IPS-18a (cell line): Measurements from ENCODE around the gene SIL1.
"Not testable (repeated sequence)": the region's sequence is repeated elsewhere in the genome, so short reads cannot be mapped to it uniquely, and the experiment has no call there.

Source experiments
- H3K27ac ChIP-seq: one replicate; pipeline ENCODE4 v1.5.1; 2013; ENCODE audit warnings: low read length
- H3K27me3 ChIP-seq: one replicate; pipeline ENCODE4 v1.6.1; 2013; ENCODE audit warnings: mild to moderate bottlenecking, low read length; ENCODE audit not compliant: control insufficient read depth, insufficient read depth
- H3K36me3 ChIP-seq: one replicate; pipeline ENCODE4 v1.6.1; 2013; ENCODE audit warnings: low read depth, low read length; ENCODE audit not compliant: control insufficient read depth
- H3K4me1 ChIP-seq: one replicate; pipeline ENCODE4 v1.6.1; 2013; ENCODE audit warnings: low read depth, low read length; ENCODE audit not compliant: control insufficient read depth
- H3K4me3 ChIP-seq: one replicate; pipeline ENCODE4 v1.5.1; 2013; ENCODE audit warnings: low read length
- H3K9ac ChIP-seq: one replicate; pipeline ENCODE4 v1.6.1; 2013; ENCODE audit warnings: mild to moderate bottlenecking, low read length, moderate library complexity
- H3K9me3 ChIP-seq: one replicate; pipeline ENCODE4 v1.6.1; 2013; ENCODE audit warnings: low read depth, low read length; ENCODE audit not compliant: control insufficient read depth

Gene SIL1

GRCh38 chr5:139218038-139218437 is 19.9 kb upstream of the SIL1 start:
- not testable (repeated sequence) for H3K4me3 ChIP-seq, H3K27me3 ChIP-seq, H3K4me1 ChIP-seq, H3K9me3 ChIP-seq, H3K36me3 ChIP-seq, H3K27ac ChIP-seq, H3K9ac ChIP-seq

- Histone ChIP-seq H3K36me3 (no peaks in the 10 kb centered on the region), H3K9ac (no peak overlapping the region), H3K9me3 (no peaks in the 10 kb centered on the region), H3K27me3 (no peaks in the 10 kb centered on the region), H3K4me1 (peaks cover 10% of the 10 kb centered on the region), H3K4me3 (no peak overlapping the region), H3K27ac (no peak overlapping the region)
Measured at GRCh38 chr5:139215107-139215975, 17.2 kb upstream of the SIL1 start.

- no peak overlapping the region for H3K4me3 ChIP-seq
- peaks cover 10% of the 10 kb centered on the region for H3K4me1 ChIP-seq
- H3K27me3 ChIP-seq, result no peaks in the 10 kb centered on the region
- H3K9ac ChIP-seq, result no peak overlapping the region
- H3K9me3 ChIP-seq, result no peaks in the 10 kb centered on the region
- no peak overlapping the region for H3K27ac ChIP-seq
- H3K36me3 ChIP-seq, result no peaks in the 10 kb centered on the region
Measured at GRCh38 chr5:139214646-139215045, 16.5 kb upstream of the SIL1 start.

GRCh38 chr5:139212906-139213305 is 14.7 kb upstream of the SIL1 start:
- H3K4me1 ChIP-seq, result peaks cover 10% of the 10 kb centered on the region
- no peaks in the 10 kb centered on the region for H3K9me3 ChIP-seq
- no peak overlapping the region for H3K4me3 ChIP-seq
- no peak overlapping the region for H3K27ac ChIP-seq
- H3K9ac ChIP-seq, result no peak overlapping the region
- H3K36me3 ChIP-seq, result no peaks in the 10 kb centered on the region
- H3K27me3 ChIP-seq, result no peaks in the 10 kb centered on the region

GRCh38 chr5:139212486-139212885 is 14.3 kb upstream of the SIL1 start:
- no peak overlapping the region for H3K27ac ChIP-seq
- no peaks in the 10 kb centered on the region for H3K27me3 ChIP-seq
- no peak overlapping the region for H3K9ac ChIP-seq
- H3K36me3 ChIP-seq, result no peaks in the 10 kb centered on the region
- no peaks in the 10 kb centered on the region for H3K9me3 ChIP-seq
- H3K4me3 ChIP-seq, result no peak overlapping the region
- H3K4me1 ChIP-seq, result peaks cover 10% of the 10 kb centered on the region

GRCh38 chr5:139210585-139210984 is 12.4 kb upstream of the SIL1 start:
- Histone ChIP-seq H3K27me3 (no peaks in the 10 kb centered on the region), H3K9me3 (no peaks in the 10 kb centered on the region), H3K27ac (no peak overlapping the region), H3K4me3 (no peak overlapping the region), H3K36me3 (no peaks in the 10 kb centered on the region), H3K4me1 (peaks cover 10% of the 10 kb centered on the region), H3K9ac (no peak overlapping the region)

- H3K27me3 ChIP-seq, result no peaks in the 10 kb centered on the region
- no peak overlapping the region for H3K9ac ChIP-seq
- H3K36me3 ChIP-seq, result no peaks in the 10 kb centered on the region
- H3K9me3 ChIP-seq, result no peaks in the 10 kb centered on the region
- no peak overlapping the region for H3K4me3 ChIP-seq
- H3K4me1 ChIP-seq, result peaks cover 6% of the 10 kb centered on the region
- no peak overlapping the region for H3K27ac ChIP-seq
Measured at GRCh38 chr5:139207297-139208000, 9.3 kb upstream of the SIL1 start.

- H3K4me1 ChIP-seq, result peaks cover 3% of the 10 kb centered on the region
- H3K27me3 ChIP-seq, result no peaks in the 10 kb centered on the region
- H3K4me3 ChIP-seq, result no peak overlapping the region
- no peak overlapping the region for H3K27ac ChIP-seq
- no peaks in the 10 kb centered on the region for H3K9me3 ChIP-seq
- H3K9ac ChIP-seq, result no peak overlapping the region
- H3K36me3 ChIP-seq, result no peaks in the 10 kb centered on the region
Measured at GRCh38 chr5:139205586-139205985, 7.4 kb upstream of the SIL1 start.

GRCh38 chr5:139205124-139205523 is 7.0 kb upstream of the SIL1 start:
- no peaks in the 10 kb centered on the region for H3K36me3 ChIP-seq

GRCh38 chr5:139204196-139204595 is 6.0 kb upstream of the SIL1 start:
- Histone ChIP-seq H3K9ac (no peak overlapping the region), H3K4me3 (no peak overlapping the region), H3K36me3 (no peaks in the 10 kb centered on the region), H3K4me1 (no peaks in the 10 kb centered on the region), H3K27ac (no peak overlapping the region), H3K27me3 (no peaks in the 10 kb centered on the region), H3K9me3 (no peaks in the 10 kb centered on the region)

More at GRCh38 chr5:139205124-139205523, 7.0 kb upstream of the SIL1 start:
- no peaks in the 10 kb centered on the region for H3K9me3 ChIP-seq
- no peak overlapping the region for H3K27ac ChIP-seq
- H3K4me3 ChIP-seq, result no peak overlapping the region
- no peaks in the 10 kb centered on the region for H3K4me1 ChIP-seq
- H3K9ac ChIP-seq, result no peak overlapping the region
- no peaks in the 10 kb centered on the region for H3K27me3 ChIP-seq

- Histone ChIP-seq H3K9me3 (no peaks in the 10 kb centered on the region), H3K27me3 (no peaks in the 10 kb centered on the region), H3K9ac (no peak overlapping the region), H3K27ac (no peak overlapping the region), H3K4me1 (peaks cover 8% of the 10 kb centered on the region), H3K4me3 (no peak overlapping the region), H3K36me3 (no peaks in the 10 kb centered on the region)
Measured at GRCh38 chr5:139199321-139199720, 1.2 kb upstream of the SIL1 start.
